Activated T-cell treated with anti-CD3 and anti-CD28 coated beads for 48 hours (primary cell): Measurements from ENCODE around the gene TNN.
"Not testable (repeated sequence)": the region's sequence is repeated elsewhere in the genome, so short reads cannot be mapped to it uniquely, and the experiment has no call there.

Source experiments
- DNase-seq: peaks from one replicate; pipeline ENCODE4 v3.0.0-alpha.2; 2020; ENCODE audit warnings: low read depth

Gene TNN

GRCh38 chr1:175108331-175108820, 40.7 kb downstream of the TNN start:
- DNase-seq, result not testable (repeated sequence)

DNA sequence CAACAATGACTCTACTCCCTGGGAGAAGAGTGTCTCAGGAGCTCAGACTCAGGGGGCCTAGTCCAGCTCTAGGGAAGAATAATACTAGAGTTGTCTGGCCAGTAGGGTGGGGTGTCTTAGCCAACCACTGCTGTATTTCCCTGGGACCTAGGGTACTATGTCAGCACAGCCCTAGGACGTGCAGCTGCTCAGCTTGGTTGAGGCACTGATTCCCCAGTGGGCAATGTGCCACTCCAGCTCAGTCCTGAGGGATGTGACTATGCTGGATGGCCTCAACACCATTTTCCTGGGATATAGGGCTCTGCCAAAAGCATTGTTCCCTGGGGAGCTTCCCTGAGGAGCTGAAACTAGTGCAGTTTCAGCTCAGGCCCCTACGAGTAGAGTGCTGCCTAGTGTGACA, 47.4 kb downstream of the TNN start:
- no peak for DNase-seq

GRCh38 chr1:175116210-175116798, 48.7 kb downstream of the TNN start:
- DNase-seq, result no peak

DNA sequence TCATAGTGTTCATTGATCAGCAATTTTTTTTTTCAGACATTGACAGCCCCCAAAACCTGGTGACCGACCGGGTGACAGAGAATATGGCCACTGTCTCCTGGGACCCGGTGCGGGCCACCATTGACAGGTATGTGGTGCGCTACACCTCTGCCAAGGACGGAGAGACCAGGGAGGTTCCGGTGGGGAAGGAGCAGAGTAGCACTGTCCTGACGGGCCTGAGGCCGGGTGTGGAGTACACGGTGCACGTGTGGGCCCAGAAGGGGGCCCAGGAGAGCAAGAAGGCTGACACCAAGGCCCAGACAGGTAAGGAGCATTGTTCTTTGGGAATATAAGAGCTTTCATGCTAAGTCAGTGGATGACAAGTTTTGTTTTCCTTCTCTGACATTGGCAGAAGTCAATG, 49.3 kb downstream of the TNN start:
- no peak for DNase-seq

DNA sequence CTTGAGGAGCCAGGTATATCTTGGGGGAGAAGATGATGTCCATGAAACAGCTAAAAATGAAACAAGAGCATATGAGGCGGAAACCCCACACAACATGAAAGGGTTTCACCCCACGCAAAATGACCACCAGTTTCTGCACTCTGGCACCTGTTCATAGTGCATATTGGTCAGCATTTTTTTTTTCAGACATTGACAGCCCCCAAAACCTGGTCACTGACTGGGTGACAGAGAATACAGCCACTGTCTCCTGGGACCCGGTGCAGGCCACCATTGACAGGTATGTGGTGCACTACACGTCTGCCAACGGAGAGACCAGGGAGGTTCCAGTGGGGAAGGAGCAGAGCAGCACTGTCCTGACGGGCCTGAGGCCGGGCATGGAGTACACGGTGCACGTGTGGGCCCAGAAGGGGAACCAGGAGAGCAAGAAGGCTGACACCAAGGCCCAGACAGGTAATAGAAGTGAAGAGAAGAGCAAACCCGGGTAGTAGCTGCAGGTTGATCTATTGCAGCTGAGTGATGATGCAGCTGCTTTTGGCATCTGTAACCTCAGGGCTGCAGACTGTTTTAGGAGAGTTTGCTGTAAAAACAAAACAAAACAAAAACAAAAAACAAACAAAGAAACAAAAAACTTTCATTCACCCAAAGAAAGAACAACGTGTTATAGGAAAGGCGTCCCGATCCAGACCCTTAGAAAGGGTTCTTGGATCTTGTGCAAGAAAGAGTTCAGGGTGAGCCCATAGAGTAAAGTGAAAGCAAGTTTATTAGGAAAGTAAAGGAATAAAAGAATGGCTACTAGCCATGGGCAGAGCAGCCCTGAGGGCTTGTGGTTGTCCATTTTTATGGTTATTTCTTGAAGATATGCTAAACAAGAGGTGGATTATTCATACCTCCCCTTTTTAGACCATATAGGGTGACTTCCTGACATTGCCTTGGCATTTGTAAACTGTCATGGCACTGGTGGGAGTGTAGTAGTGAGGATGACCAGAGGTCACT, 51.0 kb downstream of the TNN start:
- no peak for DNase-seq

GRCh38 chr1:175120511-175120910, 52.9 kb downstream of the TNN start:
- no peak for DNase-seq

- no peak for DNase-seq
Observed at GRCh38 chr1:175124861-175125260, 57.2 kb downstream of the TNN start.

DNA sequence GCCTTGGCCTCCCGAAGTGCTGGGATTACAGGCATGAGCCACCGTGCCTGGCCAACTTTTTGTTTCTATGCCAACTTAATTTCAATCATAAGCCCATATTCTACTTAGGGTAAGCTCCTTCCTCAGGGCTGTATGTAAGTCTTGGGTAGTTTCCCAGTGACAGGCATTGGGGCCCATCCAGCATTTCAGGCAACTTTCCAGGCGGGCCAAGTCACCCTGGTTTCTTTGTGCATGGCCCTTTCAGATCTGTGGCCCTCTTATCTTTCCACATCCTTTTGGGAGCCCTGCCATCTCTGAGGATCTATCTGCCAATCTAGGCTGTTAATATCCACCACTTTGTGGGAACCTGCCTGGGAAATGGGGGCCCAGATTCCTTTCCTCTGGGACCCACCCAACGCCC, 58.7 kb downstream of the TNN start:
- no peak for DNase-seq

DNA sequence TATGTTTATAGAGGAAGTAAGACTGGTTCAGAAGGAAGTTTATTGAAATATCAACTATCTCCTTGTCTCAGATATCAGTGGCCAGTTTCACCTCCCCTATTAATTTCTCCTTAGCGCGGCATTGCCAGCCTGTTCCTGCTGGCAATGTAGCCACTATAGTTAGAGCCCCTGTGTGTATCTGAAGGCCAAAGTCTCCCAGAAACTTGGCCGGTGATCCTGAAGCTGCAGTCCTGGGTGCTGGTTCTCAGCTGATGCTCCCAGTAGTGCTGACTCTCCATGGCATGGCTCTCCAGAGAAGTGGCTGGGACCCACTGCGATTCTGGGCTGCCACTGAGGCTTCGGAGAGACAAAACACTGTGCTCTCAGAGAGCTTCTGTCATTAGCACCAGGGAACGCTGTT, 59.9 kb downstream of the TNN start:
- no peak for DNase-seq

DNA sequence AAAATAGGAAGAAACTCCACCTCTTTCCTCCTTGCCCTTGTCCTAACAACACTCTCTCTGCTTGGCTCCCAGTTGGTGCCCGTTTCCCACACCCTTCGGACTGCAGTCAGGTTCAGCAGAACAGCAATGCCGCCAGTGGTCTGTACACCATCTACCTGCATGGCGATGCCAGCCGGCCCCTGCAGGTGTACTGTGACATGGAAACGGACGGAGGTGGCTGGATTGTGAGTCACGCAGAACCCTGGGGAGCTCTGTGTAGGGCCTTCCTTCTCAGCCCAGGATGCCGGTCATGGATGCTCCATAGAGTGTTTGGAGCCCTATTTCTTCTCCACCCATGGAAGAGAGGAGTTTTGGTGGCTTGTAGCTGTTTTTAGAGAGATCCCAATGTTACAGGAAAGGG, 60.9 kb downstream of the TNN start:
- no peak for DNase-seq

DNA sequence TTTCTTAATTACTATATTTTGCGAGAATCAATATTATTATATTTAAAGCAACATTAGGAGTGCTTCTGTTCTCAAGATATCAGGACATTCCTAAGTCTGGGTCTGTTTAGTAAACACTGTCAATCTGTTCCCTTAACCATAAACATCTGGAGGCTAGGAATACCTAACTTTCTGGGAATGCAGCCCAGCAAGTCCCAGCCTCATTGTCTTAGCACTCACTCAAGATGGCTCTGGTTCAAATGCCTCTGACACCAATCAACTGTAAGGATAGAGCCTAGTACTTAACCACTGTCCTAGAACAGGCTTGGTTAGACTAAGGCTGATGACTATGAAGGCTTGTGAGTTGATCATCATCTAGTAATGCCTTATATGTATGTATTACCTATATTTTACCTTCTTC, 61.5 kb downstream of the TNN start:
- no peak for DNase-seq

- DNase-seq, result no peak
Observed at GRCh38 chr1:175129644-175129996, 62.0 kb downstream of the TNN start.

DNA sequence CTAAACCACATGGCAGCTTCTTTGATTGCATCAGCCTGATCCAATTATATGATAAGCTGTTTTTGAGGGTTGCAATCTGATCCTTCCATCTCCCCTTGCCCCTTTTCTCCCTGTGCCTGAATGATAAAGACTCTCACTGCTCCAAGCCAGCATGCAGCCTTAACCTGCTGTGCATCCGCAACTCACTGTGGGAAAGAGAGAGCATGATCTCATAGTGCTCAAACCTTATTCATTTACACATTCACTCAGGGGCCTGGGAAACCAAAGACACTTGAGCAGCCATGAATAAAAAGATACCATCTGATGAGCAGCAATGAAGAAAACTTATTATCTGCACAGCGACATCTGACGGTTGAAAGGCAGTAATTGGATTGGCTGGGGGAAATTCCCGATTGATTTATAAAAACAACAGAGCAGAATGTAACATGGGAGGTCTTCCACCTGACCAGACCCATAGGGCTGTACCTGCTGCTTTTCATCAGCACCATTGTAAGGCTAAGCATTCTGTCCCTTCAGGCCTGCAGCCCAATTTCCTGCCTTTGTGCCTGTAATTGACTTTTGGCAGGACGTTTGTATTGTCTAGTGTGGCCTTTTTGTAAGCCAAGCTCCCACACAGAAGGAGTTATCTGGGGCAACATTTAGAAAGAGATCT, 62.5 kb downstream of the TNN start:
- no peak for DNase-seq

- DNase-seq, result no peak
Observed at GRCh38 chr1:175130649-175131045, 63.0 kb downstream of the TNN start.

- DNase-seq, result no peak
Observed at GRCh38 chr1:175131095-175131494, 63.5 kb downstream of the TNN start.

DNA sequence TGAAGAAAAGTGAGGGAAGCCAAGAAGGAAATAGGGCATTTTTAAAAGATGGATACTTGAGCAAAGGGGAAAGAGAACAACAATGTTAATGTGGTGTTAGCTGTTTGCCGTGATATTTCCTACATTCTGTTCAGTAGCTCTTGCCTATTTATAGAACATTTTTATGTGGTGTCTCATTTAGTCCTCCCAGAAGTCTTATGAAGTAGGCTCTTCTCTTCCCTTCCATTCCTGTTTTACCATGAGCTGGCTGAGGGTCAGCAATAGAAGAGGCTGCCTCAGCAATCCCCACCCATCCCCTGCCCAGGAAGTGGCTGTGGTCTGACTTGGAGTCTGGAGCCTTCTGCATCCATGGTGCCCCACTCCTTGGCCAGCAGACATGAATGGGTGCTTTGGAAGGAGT, 64.8 kb downstream of the TNN start:
- no peak for DNase-seq

- no peak for DNase-seq
Observed at GRCh38 chr1:175133673-175134435, 66.2 kb downstream of the TNN start.

DNA sequence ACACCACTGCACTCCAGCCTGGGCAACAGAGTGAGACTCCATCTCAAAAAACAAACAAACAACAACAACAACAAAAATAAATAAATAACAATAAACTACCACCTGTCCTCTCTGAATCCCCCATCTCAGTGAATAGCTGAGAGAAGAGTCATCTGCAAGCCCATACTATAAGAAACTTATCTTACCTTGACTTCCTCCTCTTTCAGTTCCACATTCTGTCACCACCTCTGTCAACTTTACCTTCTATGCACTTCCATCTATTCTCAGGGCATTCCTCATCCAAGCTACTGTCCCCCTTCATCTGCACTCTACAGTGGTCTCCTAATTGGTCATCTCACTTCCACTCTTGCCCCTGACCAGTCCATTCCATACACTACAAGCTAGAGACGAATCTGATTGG, 66.9 kb downstream of the TNN start:
- DNase-seq, result no peak

GRCh38 chr1:175136246-175136645, 68.6 kb downstream of the TNN start:
- no peak for DNase-seq

DNA sequence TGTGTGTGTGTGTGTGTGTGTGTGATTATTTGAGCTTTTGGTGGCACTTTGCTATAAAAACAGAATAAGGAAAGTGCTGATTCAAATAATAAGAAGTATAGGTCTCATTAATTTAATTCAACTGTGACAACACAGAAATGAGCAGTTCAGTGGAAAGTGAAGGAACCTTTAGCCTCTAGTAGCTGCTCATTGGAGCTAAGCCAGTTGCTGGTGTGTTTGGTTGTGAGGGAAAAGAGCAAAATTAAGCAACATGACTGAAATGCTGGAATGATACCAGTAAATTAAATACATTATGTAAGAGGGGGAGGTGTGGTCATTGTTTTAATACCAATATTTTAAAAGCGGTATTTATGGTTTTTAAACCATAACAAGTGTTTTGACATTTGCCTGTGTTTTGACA, 69.7 kb downstream of the TNN start:
- DNase-seq, result no peak

DNA sequence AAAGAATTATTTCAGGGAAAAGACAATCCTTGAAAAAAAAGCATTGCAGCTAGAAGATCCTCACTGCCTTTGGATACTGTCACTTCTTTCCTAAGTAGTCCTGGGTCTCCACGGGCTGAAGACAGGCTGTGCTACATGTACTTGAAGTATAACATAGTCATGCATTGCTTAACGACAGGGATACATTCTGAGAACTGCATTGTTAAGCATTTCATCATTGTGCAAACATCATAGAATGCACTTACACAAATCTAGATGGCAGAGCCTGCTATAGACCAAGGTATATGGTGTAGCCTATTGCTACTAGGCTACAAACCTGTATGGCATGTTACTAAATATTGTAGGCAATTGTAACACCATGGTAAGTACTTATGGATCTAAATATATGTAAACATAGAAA, 70.9 kb downstream of the TNN start:
- no peak for DNase-seq

DNA sequence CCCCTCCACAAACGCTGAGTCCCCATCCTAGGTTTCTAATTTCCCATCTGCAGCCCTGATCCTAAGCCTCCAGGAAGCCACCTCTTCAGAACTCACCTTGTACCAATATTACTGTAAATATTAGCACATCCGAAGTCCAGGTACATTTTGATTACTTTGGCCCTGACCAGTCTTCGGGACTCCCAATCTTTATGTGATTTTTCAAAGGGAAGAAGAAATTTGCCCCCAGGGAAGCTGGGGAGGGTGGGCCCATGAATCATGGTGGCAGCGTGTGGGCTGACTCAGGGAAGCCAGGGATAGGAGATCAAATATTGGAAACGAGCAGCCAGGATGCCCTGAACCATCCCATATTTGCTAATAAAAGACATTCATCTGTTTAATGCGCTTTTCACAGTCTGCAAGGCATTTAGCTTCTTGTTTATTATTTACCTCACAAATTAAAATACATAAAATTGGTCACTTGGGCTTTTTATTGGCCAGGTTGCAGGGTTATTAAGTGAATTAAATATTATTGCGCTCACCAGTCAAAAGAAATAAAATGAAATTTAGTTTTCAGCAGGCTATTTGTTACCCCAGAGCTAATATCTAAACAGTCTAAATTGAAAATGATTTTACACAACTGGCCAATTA, 78.4 kb downstream of the TNN start:
- DNase-seq, result no peak
